Mucosa of gallbladder (tissue), 1 donor: ENCODE data around the gene DNPH1. TPM values are rescaled to one million over a fixed set of nuclear protein-coding genes. Genes with fewer than 3 reads are reported as not detected.

Source experiments
- DNase-seq: peaks from one replicate; pipeline ENCODE4 v3.0.0-alpha.2; 2020; ENCODE audit warnings: low spot score
- total RNA-seq: library from RNA; stranded (reverse); gene quantifications from one replicate; pipeline ENCODE4 v1.2.1, GENCODE V29; 2021
- donor health status: DM: no; HTN: no; CAD: no.

Gene DNPH1
- total RNA-seq, 1 donor from 2014 or later: 58.2 TPM

DNA sequence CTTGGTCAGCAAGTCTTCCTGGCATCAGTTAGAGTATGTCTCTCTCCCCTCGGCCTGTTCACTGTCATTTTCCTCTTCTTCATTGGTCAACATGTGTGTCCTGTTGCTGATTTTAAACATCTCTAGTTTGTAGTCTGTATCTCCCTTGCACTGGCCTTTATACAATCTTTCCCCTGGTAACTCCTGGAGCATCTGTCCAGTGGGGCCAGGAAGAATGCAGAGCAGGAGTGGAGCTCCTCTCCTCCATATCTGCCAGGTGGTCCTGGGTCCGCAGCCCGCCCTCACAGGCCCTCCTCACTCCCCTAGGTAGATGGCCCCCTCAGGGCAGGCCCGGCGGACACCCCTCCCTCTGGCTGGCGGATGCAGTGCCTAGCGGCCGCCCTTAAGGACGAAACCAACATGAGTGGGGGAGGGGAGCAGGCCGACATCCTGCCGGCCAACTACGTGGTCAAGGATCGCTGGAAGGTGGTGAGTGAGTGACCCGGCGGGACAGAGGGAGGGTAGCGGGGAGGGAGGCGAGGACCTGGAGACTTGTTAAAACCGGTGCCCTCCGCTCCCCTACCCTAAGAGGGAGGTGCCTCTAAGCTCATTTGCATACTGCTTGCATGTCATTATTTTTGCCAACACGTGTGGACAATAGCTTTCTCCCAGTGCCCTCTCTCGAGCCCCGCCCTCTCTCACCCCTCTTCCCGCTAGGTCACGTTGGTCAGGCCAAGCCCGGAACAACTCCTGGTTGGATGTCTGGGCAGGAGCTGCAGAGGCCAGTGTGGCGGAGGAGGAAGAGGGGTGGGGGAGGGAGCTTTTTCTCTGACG, 17.2 kb upstream of the DNPH1 start:
- peak; percentile 61 for DNase-seq

DNA sequence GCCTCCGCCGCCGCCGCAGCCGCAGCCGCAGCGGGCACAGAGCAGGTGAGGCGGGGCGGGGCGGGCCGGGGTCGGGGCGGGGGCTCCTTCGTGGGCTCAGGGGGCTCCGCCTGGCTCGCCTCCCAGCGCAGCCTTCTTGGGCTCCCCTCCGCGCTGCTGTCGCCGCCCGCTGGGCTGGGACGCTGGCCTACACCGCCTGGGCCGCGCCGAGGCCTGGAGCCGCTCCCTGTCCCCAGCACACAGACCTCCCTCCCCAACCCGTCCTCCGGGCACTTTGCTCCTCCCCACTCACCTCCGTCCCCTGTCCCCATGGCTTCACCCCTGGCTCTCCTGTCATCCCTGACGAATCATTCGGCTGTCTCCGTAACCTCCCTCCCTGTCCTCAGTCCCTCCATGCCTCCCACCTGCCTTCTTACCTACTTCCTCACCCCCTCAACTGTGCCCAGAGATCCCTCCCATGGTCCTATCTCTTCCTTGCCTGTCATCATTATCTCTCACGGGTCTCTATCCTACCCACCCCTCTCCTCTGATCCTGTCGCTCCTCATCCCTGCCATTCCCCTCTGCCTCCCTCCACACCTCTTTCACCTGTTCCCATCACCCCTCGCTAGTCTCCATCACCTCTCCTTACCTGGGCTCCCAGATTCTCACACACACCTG, 14.5 kb upstream of the DNPH1 start:
- no peak for DNase-seq

DNA sequence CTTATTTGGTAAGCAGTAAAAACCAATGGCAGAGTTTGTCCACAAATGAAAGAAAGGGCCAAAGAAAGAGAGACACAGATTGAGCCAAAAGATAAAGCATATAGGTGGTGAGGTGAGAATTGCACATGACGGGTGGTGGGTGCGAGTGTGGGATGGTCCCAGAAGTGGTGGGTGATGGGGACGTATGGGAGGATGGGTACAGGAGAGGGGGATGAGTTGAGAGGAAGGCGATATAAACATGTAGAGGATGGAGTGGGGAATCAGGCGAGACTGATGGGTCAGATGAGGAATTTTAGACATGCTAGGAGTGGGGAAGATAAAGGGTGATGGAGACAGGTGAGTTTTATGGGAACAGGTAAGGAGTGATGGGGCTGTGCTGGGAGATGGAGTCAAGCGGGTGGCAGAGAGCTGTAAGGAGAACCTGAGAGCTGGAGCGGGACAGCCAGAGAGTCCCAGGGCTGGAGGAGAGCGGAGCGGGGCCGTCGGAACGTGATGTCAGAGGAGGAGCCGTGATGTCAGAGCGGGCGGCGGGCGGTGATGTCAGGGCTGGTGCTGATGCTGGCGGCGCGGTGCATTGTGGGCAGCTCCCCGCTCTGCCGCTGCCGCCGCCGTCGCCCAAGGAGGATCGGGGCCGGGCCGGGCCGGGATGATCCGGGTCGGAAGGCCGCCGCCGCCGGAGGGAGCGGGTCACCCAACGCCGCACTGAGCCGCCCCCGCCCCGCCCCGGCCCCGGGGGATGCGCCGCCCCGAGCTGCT, 13.8 kb upstream of the DNPH1 start, which contains the start of gene TTBK1:
TSS of gene TTBK1 (plus strand) at position 574 of the 756 bp plus-strand sequence. CDS start 3,180 bp downstream, outside the sequence.
- no peak for DNase-seq

DNA sequence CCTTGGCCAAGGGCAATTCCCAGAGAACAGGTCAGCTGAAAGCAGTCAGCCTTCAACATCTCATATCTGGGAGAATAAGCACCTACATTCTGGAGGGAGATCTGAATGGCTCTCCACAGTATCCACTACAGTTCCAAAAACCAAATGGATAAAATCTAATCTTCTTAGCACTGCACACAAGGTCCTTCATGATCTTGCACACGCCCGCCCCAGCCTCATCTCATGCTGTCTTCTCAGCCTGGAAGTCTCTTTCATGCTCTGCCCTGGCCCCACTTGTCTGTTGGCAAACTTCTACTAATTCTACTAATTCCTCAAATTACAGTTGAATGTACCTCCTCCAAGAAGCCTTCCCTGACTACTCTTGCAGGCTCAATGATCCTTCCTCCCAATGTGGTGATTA, 12.2 kb upstream of the DNPH1 start:
- DNase-seq: no peak

DNA sequence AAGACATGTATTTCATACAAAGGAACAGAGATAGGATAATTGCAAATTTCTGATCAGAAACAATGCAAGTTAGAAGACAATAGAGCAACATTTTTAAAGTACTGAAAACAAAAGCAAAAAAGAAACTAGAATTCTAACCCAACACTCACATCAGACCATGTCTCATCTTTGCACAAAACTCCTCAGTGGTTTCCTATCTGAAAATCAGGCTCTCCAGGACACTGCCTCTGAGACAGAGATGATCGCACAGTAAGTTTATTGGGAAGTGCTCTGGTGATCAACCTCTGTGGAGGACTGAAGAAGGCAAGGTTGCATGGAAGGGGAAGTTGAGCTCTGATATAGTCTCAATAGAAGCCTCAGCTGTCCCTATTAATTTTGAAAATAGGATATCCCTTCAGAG, 11.7 kb upstream of the DNPH1 start:
- DNase-seq: no peak

DNA sequence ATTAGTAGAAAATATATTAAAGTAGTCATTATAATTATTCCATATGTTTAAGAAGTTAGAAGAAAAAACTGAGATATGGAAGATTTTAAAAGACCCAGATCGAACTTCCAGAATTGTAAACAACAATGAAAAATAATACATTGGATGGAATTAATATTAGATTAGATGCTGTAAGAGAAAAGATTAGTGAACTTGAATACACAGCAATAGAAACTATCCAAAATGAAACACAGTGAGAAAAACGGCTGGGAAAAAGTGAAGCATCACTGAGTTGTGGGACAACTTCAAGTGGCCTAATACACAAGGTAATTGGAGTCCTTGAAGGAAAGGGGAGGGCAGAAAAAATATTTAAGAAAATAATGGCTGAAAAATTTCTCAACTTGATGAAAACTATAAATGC, 9.8 kb upstream of the DNPH1 start:
- DNase-seq: no peak

DNA sequence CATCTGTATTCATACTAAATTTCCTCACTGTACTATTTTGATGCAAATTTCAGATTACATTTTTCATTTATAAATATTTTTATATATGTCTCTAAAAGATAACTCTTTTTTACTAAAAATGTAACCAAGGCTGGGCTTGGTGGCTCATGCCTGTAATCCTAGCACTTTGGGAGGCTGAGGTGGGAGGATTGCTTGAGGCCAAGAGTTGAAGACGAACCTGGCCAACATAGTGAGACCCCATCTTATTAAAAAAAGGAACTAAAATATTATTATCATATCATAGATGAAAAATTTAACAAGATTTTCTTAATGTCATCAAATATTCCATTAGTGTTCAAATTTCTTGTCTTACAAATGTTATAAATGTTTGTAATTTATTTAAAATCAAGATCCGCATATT, 6.6 kb upstream of the DNPH1 start:
- DNase-seq: no peak

DNA sequence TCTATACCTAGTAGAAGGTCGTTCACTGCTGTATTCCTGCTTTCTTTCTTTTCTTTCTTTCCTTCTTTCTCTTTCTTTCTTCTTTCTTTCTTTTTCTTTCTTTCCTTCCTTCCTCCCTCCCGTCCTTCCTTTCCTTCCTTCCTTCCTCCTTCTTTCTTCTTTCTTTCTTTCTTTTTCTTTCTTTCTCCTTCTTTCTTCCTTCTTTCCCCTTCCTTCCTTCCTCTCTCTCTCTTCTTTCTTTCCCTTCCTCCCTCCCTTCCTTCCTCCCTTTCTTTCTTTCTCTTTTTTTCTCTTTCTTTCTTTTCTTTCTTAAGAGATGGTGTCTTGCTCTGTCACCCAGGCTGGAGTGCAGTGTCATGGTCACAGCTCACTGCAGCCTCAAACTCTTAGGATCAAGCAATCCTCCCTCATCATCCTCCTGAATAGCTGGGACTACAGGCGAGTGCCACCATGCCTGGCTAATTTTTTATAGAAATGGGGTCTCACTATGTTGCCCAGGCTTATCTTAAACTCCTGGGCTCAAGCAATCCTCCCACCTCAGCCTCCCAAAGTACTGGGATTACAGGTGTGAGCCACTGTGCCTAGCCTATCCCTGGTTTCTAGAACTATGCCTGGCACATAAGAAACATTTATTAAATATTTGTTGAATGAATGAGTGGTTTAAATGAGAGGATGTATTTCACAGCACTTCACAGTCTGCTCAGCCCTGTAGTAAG, 2.6 kb upstream of the DNPH1 start:
- DNase-seq: no peak

DNA sequence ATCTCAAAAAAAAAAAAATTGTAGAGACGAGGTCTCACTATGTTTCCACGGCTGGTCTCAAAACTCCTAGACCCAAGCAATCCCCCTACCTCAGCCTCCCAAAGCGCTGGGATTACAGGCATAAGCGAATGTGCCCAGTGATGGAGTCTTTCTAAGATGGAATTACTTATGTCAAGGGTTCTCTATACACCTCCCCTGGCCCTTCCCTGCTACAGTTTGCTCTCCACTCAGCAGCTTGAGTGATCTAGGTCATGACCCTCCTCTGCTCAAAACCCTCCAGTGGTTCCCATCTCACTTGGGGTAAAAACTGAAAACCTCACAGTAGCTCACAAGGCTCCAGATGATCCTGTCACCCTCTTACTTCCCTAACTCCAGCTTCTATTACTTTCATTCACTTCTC, 1.8 kb upstream of the DNPH1 start:
- no peak for DNase-seq

DNA sequence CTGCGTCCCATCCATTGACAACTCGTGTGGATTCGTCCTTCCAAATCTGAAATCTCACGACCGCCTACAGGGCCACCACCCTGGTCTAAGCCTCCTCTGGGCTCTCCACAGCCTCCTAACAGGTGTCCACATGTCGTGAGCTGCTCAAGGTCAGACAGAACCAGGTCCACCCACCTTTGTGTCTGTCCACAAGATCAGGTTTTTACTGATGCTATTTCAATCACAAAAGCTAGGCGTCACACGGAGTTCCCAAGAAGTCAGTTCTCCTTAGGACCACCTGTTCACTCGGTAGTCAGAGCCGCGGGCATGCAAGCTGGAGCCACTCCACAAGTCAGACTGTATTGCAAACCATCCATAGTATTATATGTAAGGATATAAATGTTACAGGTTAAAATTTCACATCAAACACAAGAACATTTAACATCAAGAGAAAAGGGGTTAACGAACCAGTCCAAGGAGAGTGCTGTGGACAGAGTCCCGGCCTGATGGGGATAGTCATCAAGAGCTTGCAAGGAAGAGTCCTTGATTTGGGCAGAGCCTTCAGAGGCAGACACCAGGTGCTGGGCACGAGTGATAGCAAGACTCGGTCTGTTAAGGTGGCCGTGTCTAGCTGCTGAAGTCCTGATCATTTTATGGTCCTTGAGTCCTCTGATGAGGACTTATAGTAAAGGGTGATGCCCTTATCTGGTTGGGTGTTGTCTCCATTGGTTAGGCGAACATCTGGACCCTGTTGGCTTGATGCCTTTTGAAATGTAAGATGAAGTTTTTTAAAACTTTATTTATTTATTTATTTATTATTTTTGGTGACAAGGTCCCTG, 731 bp upstream of the DNPH1 start:
- DNase-seq: no peak

DNA sequence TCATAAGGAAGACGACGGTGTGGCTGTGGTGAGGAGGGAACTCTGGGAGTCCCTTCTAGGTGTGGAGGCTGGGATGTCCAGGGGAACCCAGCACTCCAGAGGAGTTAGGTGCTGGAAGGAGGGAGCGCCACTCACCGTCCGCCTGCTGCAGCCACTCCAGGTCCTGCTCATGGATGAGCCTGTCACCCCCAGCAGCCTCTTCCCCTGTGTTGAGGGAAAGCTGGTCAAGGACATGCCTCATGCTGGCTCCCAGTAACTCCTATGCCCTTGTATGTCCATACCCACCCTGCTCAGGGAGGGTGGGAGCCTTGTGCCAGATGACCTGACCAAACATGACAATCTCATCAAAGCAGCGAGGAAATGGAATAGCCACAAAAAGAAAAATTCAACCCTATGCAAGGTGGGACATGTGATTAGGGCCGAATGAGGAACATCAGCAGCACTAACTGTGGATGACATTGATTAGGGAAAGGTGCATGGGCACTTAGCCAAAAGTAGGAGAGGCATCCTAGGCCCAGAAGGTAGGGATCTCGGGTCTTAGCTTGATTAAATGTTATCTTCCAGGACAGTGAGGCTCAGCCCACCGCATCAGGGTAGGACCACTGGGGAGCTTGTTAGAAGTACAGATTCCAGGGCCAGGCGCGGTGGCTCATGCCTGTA, 3.0 kb downstream of the DNPH1 start:
- DNase-seq: no peak

DNA sequence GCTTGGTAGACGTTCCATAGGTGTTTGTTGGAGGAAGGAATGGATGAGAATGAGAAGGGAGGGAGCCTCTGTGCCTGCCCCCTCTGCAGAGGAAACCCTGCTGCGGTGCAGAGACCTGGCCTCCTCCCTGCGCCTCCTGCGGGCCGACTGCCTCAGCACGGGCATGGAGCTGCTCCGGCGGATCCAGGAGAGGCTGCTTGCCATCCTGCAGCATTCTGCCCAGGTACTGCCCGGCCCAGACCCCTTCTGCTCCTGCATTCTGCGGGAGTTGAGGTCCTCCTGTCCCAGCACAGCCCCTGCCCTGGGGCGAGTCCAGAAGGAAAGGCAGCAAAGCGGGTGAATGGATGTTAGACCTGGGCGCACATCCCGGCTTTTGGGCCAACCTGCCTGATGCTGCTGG, 6.1 kb downstream of the DNPH1 start:
- no peak for DNase-seq

DNA sequence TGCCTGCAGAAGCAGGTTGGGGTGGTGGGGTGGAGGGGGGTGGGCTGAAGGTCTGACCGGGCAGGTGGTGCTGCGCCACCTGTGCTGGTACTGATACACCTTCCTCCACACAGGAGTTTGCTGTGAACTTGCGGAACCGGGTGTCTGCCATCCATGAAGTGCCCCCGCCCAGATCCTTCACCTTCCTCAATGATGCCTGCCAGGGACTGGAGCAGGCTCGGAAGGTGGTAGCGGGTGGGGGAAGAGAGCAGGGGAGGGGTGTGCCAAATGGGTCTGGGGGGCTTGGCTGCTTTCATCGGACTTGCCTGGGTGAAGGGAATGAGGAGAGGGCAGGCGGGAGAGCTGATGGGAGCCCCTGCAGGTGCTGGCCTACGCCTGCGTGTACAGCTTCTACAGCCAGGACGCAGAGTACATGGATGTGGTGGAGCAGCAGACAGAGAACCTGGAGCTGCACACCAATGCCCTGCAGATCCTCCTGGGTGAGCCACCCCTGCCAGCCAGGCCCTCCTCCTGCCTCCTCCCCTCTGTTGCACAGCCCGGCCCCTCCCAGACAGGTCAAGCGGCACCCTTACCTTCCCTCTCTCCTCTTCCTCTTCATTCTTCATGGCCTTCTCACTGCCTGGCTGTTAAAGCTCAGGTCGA, 6.7 kb downstream of the DNPH1 start:
- DNase-seq: no peak

DNA sequence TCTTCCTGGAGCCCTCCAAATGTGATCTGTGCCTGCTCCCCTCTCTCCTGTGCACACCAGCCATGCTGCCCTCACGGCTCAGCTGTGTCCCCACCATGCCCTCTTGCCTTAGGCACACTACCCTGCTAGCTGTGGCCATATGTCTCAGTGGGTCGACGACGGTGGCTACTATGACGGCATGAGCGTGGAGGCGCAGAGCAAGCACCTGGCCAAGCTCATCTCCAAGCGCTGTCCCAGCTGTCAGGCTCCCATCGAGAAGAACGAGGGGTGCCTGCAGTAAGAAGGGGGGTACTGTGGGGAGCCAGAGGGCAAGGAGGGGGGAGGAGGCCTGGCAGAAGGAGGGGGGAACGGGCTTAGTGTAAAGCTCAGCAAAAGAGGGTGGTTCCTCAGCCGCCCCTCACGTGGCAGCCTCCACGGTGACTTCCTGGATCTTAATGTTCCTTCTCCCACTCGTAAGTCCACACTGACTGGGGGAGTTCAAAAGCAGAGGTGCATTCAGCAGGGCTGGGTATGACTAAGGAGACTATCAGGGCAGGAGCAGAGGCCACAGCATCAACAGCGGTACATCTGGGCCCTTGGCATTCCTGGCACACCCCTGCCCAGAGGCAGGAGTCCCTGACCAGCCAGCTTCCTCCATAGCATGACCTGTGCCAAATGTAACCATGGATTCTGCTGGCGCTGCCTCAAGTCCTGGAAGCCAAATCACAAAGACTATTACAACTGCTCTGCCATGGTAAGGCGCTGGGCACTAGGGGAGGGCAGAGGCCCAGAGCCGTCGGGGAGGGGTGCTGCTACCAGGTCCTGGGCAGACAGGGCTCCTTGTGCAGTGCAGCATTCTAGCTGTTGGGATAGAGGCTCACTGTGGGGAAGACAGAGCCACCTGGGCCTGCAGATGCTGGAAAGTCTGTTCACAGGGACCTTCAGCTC, 8.0 kb downstream of the DNPH1 start:
- no peak for DNase-seq

DNA sequence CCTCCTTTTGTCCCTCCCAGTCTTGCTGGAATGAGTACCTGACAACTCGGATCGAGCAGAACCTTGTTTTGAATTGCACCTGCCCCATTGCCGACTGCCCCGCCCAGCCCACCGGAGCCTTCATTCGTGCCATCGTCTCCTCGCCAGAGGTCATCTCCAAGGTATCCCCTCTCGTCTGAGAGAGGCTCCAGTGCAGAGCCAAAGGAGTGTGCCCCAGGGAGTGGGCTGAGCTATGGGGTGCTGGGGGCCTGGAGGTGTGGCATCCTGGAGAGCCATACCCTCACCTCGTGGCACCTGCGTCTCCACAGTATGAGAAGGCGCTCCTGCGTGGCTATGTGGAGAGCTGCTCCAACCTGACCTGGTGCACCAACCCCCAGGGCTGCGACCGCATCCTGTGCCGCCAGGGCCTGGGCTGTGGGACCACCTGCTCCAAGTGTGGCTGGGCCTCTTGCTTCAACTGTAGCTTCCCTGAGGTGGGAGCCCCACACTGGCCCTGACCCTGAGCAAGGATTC, 8.8 kb downstream of the DNPH1 start:
- no peak for DNase-seq

DNA sequence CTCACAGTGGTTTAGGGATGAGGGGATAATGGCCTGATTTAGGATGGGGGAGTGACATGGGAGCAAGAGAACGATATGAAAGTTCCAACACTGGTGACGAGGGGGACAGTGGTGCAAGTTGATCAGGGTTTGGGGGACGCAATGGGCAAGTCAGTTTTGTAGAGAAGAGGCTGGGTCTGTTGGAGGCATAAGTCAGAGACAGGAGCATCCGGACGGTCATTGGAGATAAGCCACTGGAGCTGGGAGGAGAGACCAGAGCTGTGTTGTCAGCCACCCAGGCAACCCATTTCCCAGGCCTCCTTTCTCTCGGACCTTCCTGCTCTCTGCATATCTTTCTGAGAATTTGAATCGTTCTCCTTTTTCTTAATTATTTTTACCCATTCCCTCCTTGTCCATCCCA, 9.5 kb downstream of the DNPH1 start:
- DNase-seq: no peak

DNA sequence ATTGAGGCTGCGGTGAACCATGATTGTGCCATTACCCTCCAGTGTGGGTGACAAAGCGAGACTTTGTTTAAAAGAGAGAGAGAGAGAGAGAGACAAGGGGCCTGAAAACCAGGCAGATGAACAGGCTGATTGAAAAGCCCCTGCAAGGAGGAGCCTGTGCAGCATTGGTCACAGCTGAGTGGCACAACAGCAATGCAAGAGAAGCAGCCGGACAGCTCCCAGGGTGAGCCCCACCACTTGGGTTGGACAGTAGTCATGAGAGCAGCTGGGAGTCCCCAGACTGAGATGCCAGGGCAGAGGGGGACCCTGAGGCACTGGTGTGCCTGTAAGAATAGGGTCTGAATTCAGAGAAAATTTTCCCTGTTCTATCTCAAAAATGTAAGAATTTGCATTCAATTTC, 10.2 kb downstream of the DNPH1 start:
- DNase-seq: no peak

DNA sequence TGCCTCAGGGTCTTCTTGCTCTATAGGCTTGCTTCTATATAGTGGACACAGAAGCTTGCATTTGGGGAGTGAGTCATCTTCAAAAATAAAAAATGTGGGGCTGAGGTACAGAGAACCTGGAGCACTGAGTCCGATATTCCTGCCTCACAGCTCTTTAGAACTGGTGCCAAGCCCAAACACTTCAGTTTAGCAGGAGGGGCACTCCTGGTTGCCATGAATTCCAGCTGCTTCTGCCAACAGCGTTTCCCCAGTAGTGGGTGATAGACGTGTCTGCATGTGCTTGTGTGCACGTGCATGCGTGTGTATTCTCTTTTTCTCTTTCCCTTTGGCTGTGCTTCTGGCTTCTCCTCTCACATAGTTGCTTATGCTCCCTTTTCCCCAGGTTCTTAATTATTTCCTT, 11.9 kb downstream of the DNPH1 start:
- DNase-seq: no peak

DNA sequence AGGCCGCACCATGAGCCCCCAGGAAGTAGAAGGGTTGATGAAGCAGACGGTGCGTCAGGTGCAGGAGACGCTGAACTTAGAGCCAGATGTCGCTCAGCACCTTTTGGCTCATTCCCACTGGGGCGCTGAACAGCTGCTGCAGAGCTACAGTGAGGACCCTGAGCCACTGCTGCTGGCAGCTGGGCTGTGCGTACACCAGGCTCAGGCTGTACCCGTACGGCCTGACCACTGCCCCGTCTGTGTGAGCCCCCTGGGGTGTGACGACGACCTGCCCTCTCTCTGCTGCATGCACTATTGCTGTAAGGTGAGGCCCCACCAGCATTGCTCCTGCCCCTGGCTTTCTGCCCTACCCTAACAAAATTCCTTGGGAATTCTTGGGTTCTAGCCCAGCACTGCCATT, 13.1 kb downstream of the DNPH1 start:
- no peak for DNase-seq
